ENCODE results near the gene EIF5. TPM values are rescaled to one million over a fixed set of nuclear protein-coding genes. Genes with fewer than 3 reads are reported as not detected.

Gene EIF5
- total RNA-seq, 1 donor: 197 TPM

GRCh38 chr14:103370087-103370486 lies 36.0 kb downstream of the EIF5 start:
- Histone ChIP-seq H3K27ac (ENCODE audit: low read depth, low read length) (no peak overlapping the region), H3K79me2 (ENCODE audit: insufficient read depth, low read length) (no peaks in the 10 kb centered on the region), H3K4me1 (ENCODE audit: insufficient read depth, low read length) (peaks cover 9% of the 10 kb centered on the region), H2AFZ (ENCODE audit: low read length) (no peak overlapping the region), H3K27me3 (ENCODE audit: insufficient read depth, low read length) (no peaks in the 10 kb centered on the region), H4K20me1 (ENCODE audit: insufficient read depth, low read length) (no peaks in the 10 kb centered on the region), H3K9me3 (ENCODE audit: low read depth, low read length) (no peaks in the 10 kb centered on the region), H3K36me3 (ENCODE audit: insufficient read depth, low read length) (no peaks in the 10 kb centered on the region), H3K4me2 (ENCODE audit: insufficient read depth, low read length) (no peak overlapping the region), H3K4me3 (ENCODE audit: insufficient read depth, low read length) (no peak overlapping the region)
- no peak for DNase-seq (ENCODE audit: insufficient read length, low spot score, missing footprints)
- TF ChIP-seq CTCF (IDR thresholded peaks at IDR 0.05; ENCODE audit: extremely low read depth, low read depth, low read length): no peak

- H3K4me1 ChIP-seq (ENCODE audit: insufficient read depth, low read length): peaks cover 9% of the 10 kb centered on the region
- no peak overlapping the region for H2AFZ ChIP-seq (ENCODE audit: low read length)
- peak overlapping the region; percentile 26 for H3K4me2 ChIP-seq (ENCODE audit: insufficient read depth, low read length)
- no peaks in the 10 kb centered on the region for H3K36me3 ChIP-seq (ENCODE audit: insufficient read depth, low read length)
- H3K27ac ChIP-seq (ENCODE audit: low read depth, low read length): peak overlapping the region; percentile 82
- DNase-seq (ENCODE audit: insufficient read length, low spot score, missing footprints): no peak
- no peaks in the 10 kb centered on the region for H4K20me1 ChIP-seq (ENCODE audit: insufficient read depth, low read length)
- no peak for TF ChIP-seq CTCF (IDR thresholded peaks at IDR 0.05; ENCODE audit: extremely low read depth, low read depth, low read length)
- H3K4me3 ChIP-seq (ENCODE audit: insufficient read depth, low read length): no peak overlapping the region
- no peaks in the 10 kb centered on the region for H3K27me3 ChIP-seq (ENCODE audit: insufficient read depth, low read length)
- no peaks in the 10 kb centered on the region for H3K79me2 ChIP-seq (ENCODE audit: insufficient read depth, low read length)
- no peaks in the 10 kb centered on the region for H3K9me3 ChIP-seq (ENCODE audit: low read depth, low read length)
These were observed 38.0 kb downstream of the EIF5 start for GRCh38 chr14:103372017-103372416.

DNA sequence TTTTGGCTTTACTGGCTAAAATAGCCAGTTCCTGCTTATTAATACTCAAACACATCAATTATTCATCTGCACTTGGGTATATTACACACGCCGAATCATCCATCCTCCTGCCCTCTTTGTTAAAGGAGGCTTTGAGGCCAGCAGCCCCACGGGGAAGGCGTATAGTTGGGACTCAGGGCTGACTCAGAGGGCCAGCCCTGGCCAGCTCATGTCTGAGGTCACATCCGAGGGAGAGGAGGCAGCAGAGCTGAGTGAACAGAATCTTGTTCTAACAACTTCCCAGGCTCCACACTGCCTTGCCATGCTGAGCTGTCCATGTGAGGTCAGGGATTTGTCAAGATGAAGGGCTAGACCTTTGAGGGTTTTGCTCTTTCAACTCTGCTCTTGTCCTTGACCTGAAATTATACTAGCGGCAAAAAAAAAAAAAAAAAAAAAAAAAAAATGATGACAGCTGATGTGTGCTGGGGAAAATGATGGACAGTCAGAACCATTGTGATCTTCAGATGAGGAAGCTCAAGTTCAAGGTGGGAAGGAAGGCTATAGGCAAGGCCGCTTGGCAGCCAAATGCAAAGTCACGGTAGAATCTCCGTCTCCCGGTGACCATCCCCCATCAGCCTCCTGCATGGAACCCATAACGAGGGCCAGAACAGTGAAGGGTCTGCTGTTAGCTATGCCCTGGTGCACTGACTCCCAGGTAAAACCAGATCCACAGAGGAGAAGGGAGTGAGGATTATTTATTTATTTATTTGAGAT lies 38.7 kb downstream of the EIF5 start:
- no peaks in the 10 kb centered on the region for H3K79me2 ChIP-seq (ENCODE audit: insufficient read depth, low read length)
- H2AFZ ChIP-seq (ENCODE audit: low read length): peak overlapping the region; percentile 61
- no peaks in the 10 kb centered on the region for H3K9me3 ChIP-seq (ENCODE audit: low read depth, low read length)
- H3K27ac ChIP-seq (ENCODE audit: low read depth, low read length): peak overlapping the region; percentile 82
- no peaks in the 10 kb centered on the region for H3K27me3 ChIP-seq (ENCODE audit: insufficient read depth, low read length)
- peaks cover 9% of the 10 kb centered on the region for H3K4me1 ChIP-seq (ENCODE audit: insufficient read depth, low read length)
- DNase-seq (ENCODE audit: insufficient read length, low spot score, missing footprints): peak; percentile 97
- peak overlapping the region; percentile 26 for H3K4me2 ChIP-seq (ENCODE audit: insufficient read depth, low read length)
- H3K36me3 ChIP-seq (ENCODE audit: insufficient read depth, low read length): no peaks in the 10 kb centered on the region
- H3K4me3 ChIP-seq (ENCODE audit: insufficient read depth, low read length): no peak overlapping the region
- no peak for TF ChIP-seq CTCF (IDR thresholded peaks at IDR 0.05; ENCODE audit: extremely low read depth, low read depth, low read length)
- H4K20me1 ChIP-seq (ENCODE audit: insufficient read depth, low read length): no peaks in the 10 kb centered on the region

DNA sequence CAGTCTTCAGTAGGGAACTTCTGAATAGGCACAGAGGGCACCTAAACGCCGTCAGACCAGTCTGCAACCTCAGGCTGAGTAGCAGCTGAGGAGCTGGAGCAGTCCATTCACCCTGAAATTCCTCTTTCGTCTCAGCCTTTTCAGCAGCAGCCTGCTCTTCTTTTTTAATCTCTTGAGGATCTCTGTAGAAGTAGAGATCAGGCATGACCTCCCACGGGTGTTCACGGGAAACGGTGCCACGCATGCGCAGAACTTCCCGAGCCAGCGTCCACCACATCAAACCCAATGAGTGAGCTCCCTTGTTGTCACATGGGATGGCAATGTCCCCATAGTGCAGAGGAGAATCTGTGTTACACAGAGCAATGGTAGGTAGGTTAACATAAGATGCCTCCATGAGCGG lies 40.1 kb downstream of the EIF5 start:
- DNase-seq (ENCODE audit: insufficient read length, low spot score, missing footprints): no peak
- Histone ChIP-seq H3K36me3 (ENCODE audit: insufficient read depth, low read length) (no peaks in the 10 kb centered on the region), H3K4me3 (ENCODE audit: insufficient read depth, low read length) (no peak overlapping the region), H2AFZ (ENCODE audit: low read length) (peak overlapping the region; percentile 77), H3K27me3 (ENCODE audit: insufficient read depth, low read length) (no peaks in the 10 kb centered on the region), H3K27ac (ENCODE audit: low read depth, low read length) (no peak overlapping the region), H4K20me1 (ENCODE audit: insufficient read depth, low read length) (no peaks in the 10 kb centered on the region), H3K4me1 (ENCODE audit: insufficient read depth, low read length) (peaks cover 9% of the 10 kb centered on the region), H3K79me2 (ENCODE audit: insufficient read depth, low read length) (no peaks in the 10 kb centered on the region), H3K4me2 (ENCODE audit: insufficient read depth, low read length) (no peak overlapping the region), H3K9me3 (ENCODE audit: low read depth, low read length) (no peaks in the 10 kb centered on the region)
- no peak for TF ChIP-seq CTCF (IDR thresholded peaks at IDR 0.05; ENCODE audit: extremely low read depth, low read depth, low read length)

All from osteoblast (primary cell).